OCI-LY7 (cell line): Measurements from ENCODE around the gene C20orf141. TPM values are rescaled to one million over a fixed set of nuclear protein-coding genes. Genes with fewer than 3 reads are reported as not detected.
A peak's percentile ranks its signal among the peaks of the same experiment; 100 is the strongest.
"Not testable (repeated sequence)": the region's sequence is repeated elsewhere in the genome, so short reads cannot be mapped to it uniquely, and the experiment has no call there.

ENCODE experiments used
- BruUV-seq: library from RNA; stranded (reverse); fragments of 400-500 nt; replicated peaks from 2 replicates; lab custom pipeline; 2021; lab: Mats Ljungman, UMichigan
- CTCF ChIA-PET: fragments of 300-600 bp; sonication (Branson Sonifier 250); formaldehyde crosslinking; loops from one replicate; lab custom pipeline; 2022; ENCODE audit warnings: antibody characterized with exemption; ENCODE audit not compliant: unreplicated experiment; lab: Charles Lee
- POLR2A ChIA-PET: fragments of 300-600 bp; sonication (Branson Sonifier 250); formaldehyde crosslinking; loops from one replicate; lab custom pipeline; 2022; ENCODE audit warnings: antibody characterized with exemption; lab: Charles Lee
- DNase-seq: peaks from one replicate; pipeline ENCODE4 v3.0.0-alpha.2; 2015; ENCODE audit warnings: low spot score
- H2AFZ ChIP-seq: fragments of 200-600 bp; sonication (generic), shearing (Covaris generic); 2 replicates; pipeline ENCODE4 v1.6.1; 2014; ENCODE audit warnings: mild to moderate bottlenecking, antibody characterized with exemption, low read length, moderate library complexity
- H3K27ac ChIP-seq: fragments of 200-600 bp; sonication (generic); 2 replicates; pipeline ENCODE4 v1.5.1; 2014; ENCODE audit warnings: mixed run types, low read depth, mild to moderate bottlenecking, moderate library complexity, low read length, inconsistent platforms; ENCODE audit not compliant: poor library complexity, severe bottlenecking
- H3K36me3 ChIP-seq: fragments of 200-600 bp; sonication (generic); 2 replicates; pipeline ENCODE4 v1.6.1; 2014; ENCODE audit warnings: mild to moderate bottlenecking, antibody characterized with exemption, low read length, moderate library complexity, mixed read lengths; ENCODE audit not compliant: insufficient read depth
- H3K4me1 ChIP-seq: fragments of 200-600 bp; sonication (generic); 2 replicates; pipeline ENCODE4 v1.5.1; 2014; ENCODE audit warnings: mild to moderate bottlenecking, low read length; ENCODE audit not compliant: insufficient read depth, poor library complexity, severe bottlenecking
- H3K4me2 ChIP-seq: fragments of 200-600 bp; sonication (generic); 2 replicates; pipeline ENCODE4 v1.6.1; 2014; ENCODE audit warnings: mild to moderate bottlenecking, low read length
- H3K4me3 ChIP-seq: fragments of 200-600 bp; sonication (generic); 2 replicates; pipeline ENCODE4 v1.5.1; 2014; ENCODE audit warnings: mild to moderate bottlenecking, low read depth, low read length; ENCODE audit not compliant: poor library complexity, severe bottlenecking
- H3K79me2 ChIP-seq: fragments of 200-600 bp; sonication (generic); 2 replicates; pipeline ENCODE4 v1.6.1; 2016; ENCODE audit warnings: low read depth, mild to moderate bottlenecking, low read length, moderate library complexity, mixed read lengths; ENCODE audit not compliant: insufficient read depth
- H3K9me2 ChIP-seq: fragments of 200-600 bp; sonication (generic); 2 replicates; pipeline ENCODE4 v1.6.1; 2016; ENCODE audit warnings: mild to moderate bottlenecking, low read length, mixed read lengths; ENCODE audit not compliant: insufficient read depth
- H3K9me3 ChIP-seq: fragments of 200-600 bp; sonication (generic); 2 replicates; pipeline ENCODE4 v1.6.1; 2014; ENCODE audit warnings: mild to moderate bottlenecking, mixed run types, low read length, mixed read lengths
- H4K20me1 ChIP-seq: fragments of 200-600 bp; sonication (generic); 2 replicates; pipeline ENCODE4 v1.6.1; 2014; ENCODE audit warnings: mild to moderate bottlenecking, antibody characterized with exemption, low read length, moderate library complexity, mixed read lengths; ENCODE audit not compliant: insufficient read depth
- EZH2phosphoT487 ChIP-seq: fragments of 200-600 bp; sonication (generic); IDR thresholded peaks from 2 replicates; pipeline ENCODE4 v1.6.1; 2018; ENCODE audit warnings: low read depth, borderline replicate concordance, mild to moderate bottlenecking, mixed run types, antibody characterized with exemption, low read length, moderate library complexity, mixed read lengths
- intact Hi-C: fragments of 100-400 bp; cut with micrococcal nuclease; formaldehyde crosslinking; loops from one replicate; pipeline ENCODE4 v1.10.0; 2022; ENCODE audit not compliant: unreplicated experiment
- total RNA-seq, 2 experiments: library from RNA; depleted of rRNA in 1 of 2; stranded (reverse); fragments of >200 nt in 1 of 2; shearing (Covaris generic) in 1 of 2; gene quantifications; 2 replicates each; pipeline ENCODE4 v1.2.3, GENCODE V29; 2014 to 2022
- TF ChIP-seq, protein P1 (sequence below): fragments of 200-600 bp; sonication (generic); conservative IDR thresholded peaks from 2 replicates; pipeline ENCODE4 v1.5.1; 2014; ENCODE audit warnings: mild to moderate bottlenecking, antibody characterized with exemption, low read length, moderate library complexity, mixed read lengths

C20orf141 gene
- total RNA-seq, 2 experiments from 2014 or later = not detected

GRCh38 chr20:2826655-2827054 lies 11.9 kb downstream of the C20orf141 start:
- Histone ChIP-seq H3K36me3 (no peaks in the 10 kb centered on the region), H3K4me2 (peak overlapping the region; percentile 33; the same call in 1 of the 2 replicates), H3K4me3 (no peak overlapping the region), H3K9me2 (no peaks in the 10 kb centered on the region), H3K27ac (no peak overlapping the region), H2AFZ (no peak overlapping the region), H3K4me1 (peaks cover 8% of the 10 kb centered on the region), H3K79me2 (no peaks in the 10 kb centered on the region), H3K9me3 (0 out of 2 replicates have a peak, but pooled peaks cover 5% of the 10 kb centered on the region), H4K20me1 (no peaks in the 10 kb centered on the region)
- TF ChIP-seq, protein P1, sequence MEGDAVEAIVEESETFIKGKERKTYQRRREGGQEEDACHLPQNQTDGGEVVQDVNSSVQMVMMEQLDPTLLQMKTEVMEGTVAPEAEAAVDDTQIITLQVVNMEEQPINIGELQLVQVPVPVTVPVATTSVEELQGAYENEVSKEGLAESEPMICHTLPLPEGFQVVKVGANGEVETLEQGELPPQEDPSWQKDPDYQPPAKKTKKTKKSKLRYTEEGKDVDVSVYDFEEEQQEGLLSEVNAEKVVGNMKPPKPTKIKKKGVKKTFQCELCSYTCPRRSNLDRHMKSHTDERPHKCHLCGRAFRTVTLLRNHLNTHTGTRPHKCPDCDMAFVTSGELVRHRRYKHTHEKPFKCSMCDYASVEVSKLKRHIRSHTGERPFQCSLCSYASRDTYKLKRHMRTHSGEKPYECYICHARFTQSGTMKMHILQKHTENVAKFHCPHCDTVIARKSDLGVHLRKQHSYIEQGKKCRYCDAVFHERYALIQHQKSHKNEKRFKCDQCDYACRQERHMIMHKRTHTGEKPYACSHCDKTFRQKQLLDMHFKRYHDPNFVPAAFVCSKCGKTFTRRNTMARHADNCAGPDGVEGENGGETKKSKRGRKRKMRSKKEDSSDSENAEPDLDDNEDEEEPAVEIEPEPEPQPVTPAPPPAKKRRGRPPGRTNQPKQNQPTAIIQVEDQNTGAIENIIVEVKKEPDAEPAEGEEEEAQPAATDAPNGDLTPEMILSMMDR = no peak
- TF ChIP-seq EZH2phosphoT487 = no peak
- intact Hi-C loops = no loop called here
- BruUV-seq = no TSS peak
- DNase-seq = no peak
- CTCF ChIA-PET = no interaction called here
- POLR2A ChIA-PET = no interaction called here

GRCh38 chr20:2829376-2829775 lies 14.6 kb downstream of the C20orf141 start:
- intact Hi-C loops = no loop called here
- no peak for DNase-seq
- H3K27ac ChIP-seq = no peak overlapping the region
- H3K4me1 ChIP-seq = peaks cover 8% of the 10 kb centered on the region
- no peaks in the 10 kb centered on the region for H3K36me3 ChIP-seq
- no TSS peak for BruUV-seq
- ChIA-PET POLR2A (no interaction called here), CTCF (no interaction called here)
- no peaks in the 10 kb centered on the region for H3K79me2 ChIP-seq
- no peak overlapping the region for H3K4me2 ChIP-seq
- no peak overlapping the region for H3K4me3 ChIP-seq
- TF ChIP-seq, protein P1 = no peak
- no peak for TF ChIP-seq EZH2phosphoT487
- 0 out of 2 replicates have a peak, but pooled peaks cover 5% of the 10 kb centered on the region for H3K9me3 ChIP-seq
- no peak overlapping the region for H2AFZ ChIP-seq
- no peaks in the 10 kb centered on the region for H3K9me2 ChIP-seq
- H4K20me1 ChIP-seq = no peaks in the 10 kb centered on the region

GRCh38 chr20:2831206-2831605 lies 16.4 kb downstream of the C20orf141 start:
- CTCF ChIA-PET = not testable (repeated sequence)

More at GRCh38 chr20:2831206-2831605, 16.4 kb downstream of the C20orf141 start:
- H3K9me2 ChIP-seq, BruUV-seq, DNase-seq, H3K36me3 ChIP-seq, H2AFZ ChIP-seq, H3K79me2 ChIP-seq, H3K27ac ChIP-seq, H4K20me1 ChIP-seq, H3K9me3 ChIP-seq, intact Hi-C loops, H3K4me1 ChIP-seq, H3K4me3 ChIP-seq, H3K4me2 ChIP-seq: not testable (repeated sequence)
- POLR2A ChIA-PET = interaction anchor here (0.7 kb wide), 1 partner anchor 89 kb away, joined by 8 read pairs; no protein-coding TSS in a partner anchor
